ENCODE measurements around the gene DTX3. TPM values are rescaled to one million over a fixed set of nuclear protein-coding genes. Genes with fewer than 3 reads are reported as not detected.

The DTX3 gene
- total RNA-seq, 1 donor from 2014 or later: 26.0 TPM

- peaks cover 14% of the 10 kb centered on the region for H3K27me3 ChIP-seq
- ATAC-seq (no peak), DNase-seq (no peak)
- H3K4me1 ChIP-seq: peaks cover 12% of the 10 kb centered on the region
- H3K36me3 ChIP-seq: no peaks in the 10 kb centered on the region
- intact Hi-C loops (cut with DNase I): no loop called here
- no peak for TF ChIP-seq CTCF (IDR thresholded peaks at IDR 0.05)
- H3K4me3 ChIP-seq: peak overlapping the region; percentile 62
- peak overlapping the region; percentile 73 for H3K27ac ChIP-seq
- H3K9me3 ChIP-seq: no peaks in the 10 kb centered on the region
Observed at GRCh38 chr12:57610554-57611107, 6.0 kb downstream of the DTX3 start.

GRCh38 chr12:57611108-57611826 is 6.6 kb downstream of the DTX3 start, which contains the start of gene ARHGEF25:
Gene ARHGEF25, plus strand, starts transcription at chr12:57611435. Its CDS starts 460 bp downstream, at chr12:57611895.
- DNase-seq (no peak), ATAC-seq (peak; percentile 69)
- intact Hi-C loops (cut with DNase I): no loop called here
- H3K27me3 ChIP-seq: peaks cover 14% of the 10 kb centered on the region
- peak within 1 kb of the TSS; percentile 62 for H3K4me3 ChIP-seq
- H3K4me1 ChIP-seq: peaks cover 6% of the 10 kb centered on the region
- H3K27ac ChIP-seq: peak within 1 kb of the TSS; percentile 73
- no peaks in the 10 kb centered on the region for H3K36me3 ChIP-seq
- TF ChIP-seq CTCF (IDR thresholded peaks at IDR 0.05): no peak
- no peaks in the 10 kb centered on the region for H3K9me3 ChIP-seq

GRCh38 chr12:57611827-57612710 is 7.4 kb downstream of the DTX3 start:
- Histone ChIP-seq H3K4me1 (peaks cover 6% of the 10 kb centered on the region), H3K36me3 (no peaks in the 10 kb centered on the region), H3K27ac (peak overlapping the region; percentile 73), H3K27me3 (peaks cover 15% of the 10 kb centered on the region), H3K4me3 (peak overlapping the region; percentile 62), H3K9me3 (no peaks in the 10 kb centered on the region)
- ATAC-seq (no peak), DNase-seq (no peak)
- intact Hi-C loops (cut with DNase I): no loop called here
- no peak for TF ChIP-seq CTCF (IDR thresholded peaks at IDR 0.05)

GRCh38 chr12:57612711-57613426 is 8.2 kb downstream of the DTX3 start:
- intact Hi-C loops (cut with DNase I): no loop called here
- Histone ChIP-seq H3K27me3 (peaks cover 23% of the 10 kb centered on the region), H3K36me3 (no peaks in the 10 kb centered on the region), H3K27ac (no peak overlapping the region), H3K4me3 (no peak overlapping the region), H3K9me3 (no peaks in the 10 kb centered on the region), H3K4me1 (peaks cover 6% of the 10 kb centered on the region)
- no peak for ATAC-seq
- no peak for TF ChIP-seq CTCF (IDR thresholded peaks at IDR 0.05)
- no peak for DNase-seq

GRCh38 chr12:57613427-57614109 is 8.9 kb downstream of the DTX3 start:
- H3K4me3 ChIP-seq: no peak overlapping the region
- no peaks in the 10 kb centered on the region for H3K9me3 ChIP-seq
- TF ChIP-seq CTCF (IDR thresholded peaks at IDR 0.05): no peak
- intact Hi-C loops (cut with DNase I): no loop called here
- no peak overlapping the region for H3K27ac ChIP-seq
- no peak for DNase-seq
- ATAC-seq: no peak
- no peaks in the 10 kb centered on the region for H3K36me3 ChIP-seq
- H3K27me3 ChIP-seq: peaks cover 23% of the 10 kb centered on the region
- peaks cover 6% of the 10 kb centered on the region for H3K4me1 ChIP-seq

Measured in upper lobe of right lung (tissue), 1 donor.